CD8-positive, alpha-beta memory T cell (primary cell): Measurements from ENCODE around the gene PIP5K1C. TPM values are rescaled to one million over a fixed set of nuclear protein-coding genes. Genes with fewer than 3 reads are reported as not detected.

ENCODE experiments used
- CTCF ChIA-PET: fragments of 350-600 bp; sonication (Branson Sonifier 250); formaldehyde crosslinking; loops from one replicate; lab custom pipeline; 2021; ENCODE audit warnings: antibody characterized with exemption; lab: Charles Lee
- POLR2A ChIA-PET: fragments of 350-600 bp; sonication (Branson Sonifier 250); formaldehyde crosslinking; loops from one replicate; lab custom pipeline; 2021; ENCODE audit warnings: antibody characterized with exemption; lab: Charles Lee
- DNase-seq, 5 donors: peaks; one replicate each; pipeline versions ENCODE4 v3.0.0 to v3.0.0-alpha.2; 2020 to 2022; ENCODE audit warnings: mixed read lengths in 1 of 5
- H3K27ac ChIP-seq: one replicate; pipeline ENCODE4 v1.7.0; 2013; ENCODE audit warnings: low read depth, mild to moderate bottlenecking, low read length, moderate library complexity
- H3K27me3 ChIP-seq: 2 replicates; pipeline ENCODE4 v1.7.0; 2013; ENCODE audit warnings: low read length, mild to moderate bottlenecking; ENCODE audit not compliant: insufficient read depth, poor library complexity, severe bottlenecking
- H3K36me3 ChIP-seq: 2 replicates; pipeline ENCODE4 v1.7.0; 2013; ENCODE audit warnings: mild to moderate bottlenecking, low read length, moderate library complexity; ENCODE audit not compliant: insufficient read depth
- H3K4me1 ChIP-seq: 2 replicates; pipeline ENCODE4 v1.7.0; 2013; ENCODE audit warnings: mild to moderate bottlenecking, low read length, moderate library complexity; ENCODE audit not compliant: insufficient read depth
- H3K4me3 ChIP-seq: 2 replicates; pipeline ENCODE4 v1.7.0; 2013; ENCODE audit warnings: mild to moderate bottlenecking, low read length
- H3K9me3 ChIP-seq: 2 replicates; pipeline ENCODE4 v1.7.0; 2013; ENCODE audit warnings: mild to moderate bottlenecking, low read length
- H3K27ac Mint-ChIP-seq, 8 donors: one replicate each; pipeline ENCODE4 v1.8.0; 2020 to 2021; ENCODE audit warnings: mixed read lengths in 8 of 8, mild to moderate bottlenecking in 6 of 8, inconsistent platforms in 3 of 8, moderate library complexity in 3 of 8
- H3K27me3 Mint-ChIP-seq, 2 donors: one replicate each; pipeline ENCODE4 v1.8.0; 2020 to 2021; ENCODE audit warnings: mixed read lengths in 2 of 2, mild to moderate bottlenecking in 1 of 2, moderate library complexity in 1 of 2
- H3K36me3 Mint-ChIP-seq, 3 donors: one replicate each; pipeline ENCODE4 v1.8.0; 2020 to 2021; ENCODE audit warnings: mixed read lengths in 3 of 3, inconsistent platforms in 1 of 3, mild to moderate bottlenecking in 1 of 3
- H3K4me1 Mint-ChIP-seq, 3 donors: one replicate each; pipeline ENCODE4 v1.8.0; 2020 to 2021; ENCODE audit warnings: mixed read lengths in 3 of 3, inconsistent platforms in 1 of 3, mild to moderate bottlenecking in 1 of 3
- H3K4me3 Mint-ChIP-seq, 7 donors: one replicate each; pipeline ENCODE4 v1.8.0; 2020 to 2021; ENCODE audit warnings: mixed read lengths in 7 of 7, mild to moderate bottlenecking in 6 of 7, moderate library complexity in 4 of 7, inconsistent platforms in 2 of 7
- H3K9me3 Mint-ChIP-seq, 5 donors: one replicate each; pipeline ENCODE4 v1.8.0; 2020 to 2022; ENCODE audit warnings: mixed read lengths in 5 of 5, mild to moderate bottlenecking in 3 of 5, moderate library complexity in 2 of 5, inconsistent platforms in 1 of 5
- polyA plus RNA-seq: library from polyadenylated mRNA; unstranded; fragments of 300-500 nt; fragmentation: Illumina TruSeq; gene quantifications from one replicate; pipeline ENCODE4 v1.2.3, GENCODE V29; 2021
- total RNA-seq, 2 experiments: library from RNA; stranded (reverse); gene quantifications; one replicate each; pipeline ENCODE4 v1.2.3, GENCODE V29; 2021

PIP5K1C gene
- total and polyA plus RNA-seq, 3 experiments from 2014 or later: 16.0 to 27.6 (median 26.9) TPM

GRCh38 chr19:3612901-3613741, 87.1 kb downstream of the PIP5K1C start:
- no peak overlapping the region for H3K4me3 ChIP-seq
- H3K27ac ChIP-seq: no peak overlapping the region
- Mint-ChIP-seq H3K27me3 (no peaks in the 10 kb centered on the region), H3K36me3 (peaks cover 0 to 34% (median 3%) of the 10 kb centered on the region in 3 donors), H3K27ac (no peak overlapping the region), H3K4me3 (no peak overlapping the region), H3K4me1 (peaks cover 3 to 9% (median 7%) of the 10 kb centered on the region in 3 donors), H3K9me3 (no peaks in the 10 kb centered on the region)
- H3K27me3 ChIP-seq: no peaks in the 10 kb centered on the region
- H3K36me3 ChIP-seq: no peaks in the 10 kb centered on the region
- ChIA-PET CTCF (interaction anchor here (0.6 kb wide), 1 partner anchor 88 kb away, joined by 4 read pairs; no protein-coding TSS in a partner anchor), POLR2A (no interaction called here)
- H3K4me1 ChIP-seq: peaks cover 8% of the 10 kb centered on the region
- no peaks in the 10 kb centered on the region for H3K9me3 ChIP-seq
- no peak for DNase-seq

GRCh38 chr19:3612330-3612729, 87.9 kb downstream of the PIP5K1C start:
- ChIA-PET CTCF (interaction anchor here (0.6 kb wide), 1 partner anchor 87 kb away, joined by 4 read pairs; no protein-coding TSS in a partner anchor), POLR2A (no interaction called here)
- Mint-ChIP-seq H3K9me3 (no peaks in the 10 kb centered on the region), H3K36me3 (peaks cover 0 to 30% (median 3%) of the 10 kb centered on the region in 3 donors), H3K27ac (no peak overlapping the region), H3K4me1 (peaks cover 8 to 15% (median 13%) of the 10 kb centered on the region in 3 donors), H3K27me3 (no peaks in the 10 kb centered on the region), H3K4me3 (no peak overlapping the region)
- Histone ChIP-seq H3K27me3 (no peaks in the 10 kb centered on the region), H3K27ac (no peak overlapping the region), H3K4me1 (peaks cover 4% of the 10 kb centered on the region), H3K36me3 (no peaks in the 10 kb centered on the region), H3K9me3 (no peaks in the 10 kb centered on the region), H3K4me3 (no peak overlapping the region)
- peak in 1 of 5 donors; percentile 45 for DNase-seq

GRCh38 chr19:3611841-3612240, 88.4 kb downstream of the PIP5K1C start:
- no peak overlapping the region for H3K4me3 Mint-ChIP-seq
- H3K9me3 Mint-ChIP-seq: no peaks in the 10 kb centered on the region

GRCh38 chr19:3610745-3611717, 89.2 kb downstream of the PIP5K1C start:
- H3K4me1 ChIP-seq: peaks cover 11% of the 10 kb centered on the region
- H3K27me3 Mint-ChIP-seq: no peaks in the 10 kb centered on the region
- H3K27me3 ChIP-seq: no peaks in the 10 kb centered on the region
- H3K36me3 ChIP-seq: no peaks in the 10 kb centered on the region
- DNase-seq: peak in 1 of 5 donors; percentile 42
- no peak overlapping the region for H3K27ac ChIP-seq
- peak overlapping the region in 1 of 8 donors; percentile 60 for H3K27ac Mint-ChIP-seq
- no peaks in the 10 kb centered on the region for H3K9me3 Mint-ChIP-seq
- H3K4me3 Mint-ChIP-seq: no peak overlapping the region
- peaks cover 0 to 25% (median 3%) of the 10 kb centered on the region in 3 donors for H3K36me3 Mint-ChIP-seq
- ChIA-PET CTCF (no interaction called here), POLR2A (no interaction called here)
- peaks cover 8 to 18% (median 12%) of the 10 kb centered on the region in 3 donors for H3K4me1 Mint-ChIP-seq
- H3K9me3 ChIP-seq: no peaks in the 10 kb centered on the region
- H3K4me3 ChIP-seq: no peak overlapping the region

More at GRCh38 chr19:3611841-3612240, 88.4 kb downstream of the PIP5K1C start:
- Mint-ChIP-seq H3K27ac (peak overlapping the region in 1 of 8 donors; percentile 19), H3K36me3 (peaks cover 0 to 26% (median 3%) of the 10 kb centered on the region in 3 donors), H3K4me1 (peaks cover 8 to 18% (median 12%) of the 10 kb centered on the region in 3 donors), H3K27me3 (no peaks in the 10 kb centered on the region)
- Histone ChIP-seq H3K9me3 (no peaks in the 10 kb centered on the region), H3K36me3 (no peaks in the 10 kb centered on the region), H3K4me3 (no peak overlapping the region), H3K27me3 (no peaks in the 10 kb centered on the region), H3K4me1 (peaks cover 9% of the 10 kb centered on the region), H3K27ac (no peak overlapping the region)
- ChIA-PET CTCF (no interaction called here), POLR2A (no interaction called here)
- DNase-seq: peak in 1 of 5 donors; percentile 46

- no peaks in the 10 kb centered on the region for H3K9me3 Mint-ChIP-seq
- Histone ChIP-seq H3K4me1 (peaks cover 21% of the 10 kb centered on the region), H3K27me3 (no peaks in the 10 kb centered on the region), H3K27ac (no peak overlapping the region), H3K9me3 (no peaks in the 10 kb centered on the region), H3K36me3 (no peaks in the 10 kb centered on the region), H3K4me3 (no peak overlapping the region)
- peak overlapping the region in 2 of 8 donors; percentile 6 to 60 for H3K27ac Mint-ChIP-seq
- H3K4me3 Mint-ChIP-seq: no peak overlapping the region
- DNase-seq: peak in 1 of 5 donors; percentile 46
- H3K4me1 Mint-ChIP-seq: peaks cover 8 to 18% (median 12%) of the 10 kb centered on the region in 3 donors
- H3K36me3 Mint-ChIP-seq: peaks cover 0 to 18% (median 3%) of the 10 kb centered on the region in 3 donors
- H3K27me3 Mint-ChIP-seq: no peaks in the 10 kb centered on the region
- POLR2A ChIA-PET: no interaction called here
- CTCF ChIA-PET: interaction anchor here (1.3 to 2.8 kb wide), 2 partner anchors 24 to 82 kb away, joined by 5 to 14 read pairs; partner anchors contain the start of gene GIPC3
Measured at GRCh38 chr19:3609779-3610719, 90.2 kb downstream of the PIP5K1C start.

GRCh38 chr19:3608750-3609322, 91.4 kb downstream of the PIP5K1C start:
- Mint-ChIP-seq H3K4me3 (no peak overlapping the region), H3K27me3 (no peaks in the 10 kb centered on the region), H3K36me3 (peaks cover 0 to 18% (median 3%) of the 10 kb centered on the region in 3 donors), H3K4me1 (peaks cover 8 to 18% (median 13%) of the 10 kb centered on the region in 3 donors), H3K27ac (peak overlapping the region in 2 of 8 donors; percentile 33 to 94), H3K9me3 (no peaks in the 10 kb centered on the region)
- POLR2A ChIA-PET: no interaction called here
- DNase-seq: peak in 1 of 5 donors; percentile 39
- Histone ChIP-seq H3K4me1 (peaks cover 29% of the 10 kb centered on the region), H3K9me3 (no peaks in the 10 kb centered on the region), H3K4me3 (no peak overlapping the region), H3K27ac (peak overlapping the region; percentile 59), H3K27me3 (no peaks in the 10 kb centered on the region), H3K36me3 (no peaks in the 10 kb centered on the region)
- CTCF ChIA-PET: interaction anchor here (0.7 to 2.8 kb wide), 4 partner anchors 10 to 84 kb away, joined by 3 to 14 read pairs (median 4); partner anchors contain the start of gene GIPC3
